ENCODE data around the gene ABHD1. TPM values are rescaled to one million over a fixed set of nuclear protein-coding genes. Genes with fewer than 3 reads are reported as not detected.

The ABHD1 gene
- total and polyA plus RNA-seq, 2 experiments from 2014 or later: 0.38 to 0.55 TPM

DNA sequence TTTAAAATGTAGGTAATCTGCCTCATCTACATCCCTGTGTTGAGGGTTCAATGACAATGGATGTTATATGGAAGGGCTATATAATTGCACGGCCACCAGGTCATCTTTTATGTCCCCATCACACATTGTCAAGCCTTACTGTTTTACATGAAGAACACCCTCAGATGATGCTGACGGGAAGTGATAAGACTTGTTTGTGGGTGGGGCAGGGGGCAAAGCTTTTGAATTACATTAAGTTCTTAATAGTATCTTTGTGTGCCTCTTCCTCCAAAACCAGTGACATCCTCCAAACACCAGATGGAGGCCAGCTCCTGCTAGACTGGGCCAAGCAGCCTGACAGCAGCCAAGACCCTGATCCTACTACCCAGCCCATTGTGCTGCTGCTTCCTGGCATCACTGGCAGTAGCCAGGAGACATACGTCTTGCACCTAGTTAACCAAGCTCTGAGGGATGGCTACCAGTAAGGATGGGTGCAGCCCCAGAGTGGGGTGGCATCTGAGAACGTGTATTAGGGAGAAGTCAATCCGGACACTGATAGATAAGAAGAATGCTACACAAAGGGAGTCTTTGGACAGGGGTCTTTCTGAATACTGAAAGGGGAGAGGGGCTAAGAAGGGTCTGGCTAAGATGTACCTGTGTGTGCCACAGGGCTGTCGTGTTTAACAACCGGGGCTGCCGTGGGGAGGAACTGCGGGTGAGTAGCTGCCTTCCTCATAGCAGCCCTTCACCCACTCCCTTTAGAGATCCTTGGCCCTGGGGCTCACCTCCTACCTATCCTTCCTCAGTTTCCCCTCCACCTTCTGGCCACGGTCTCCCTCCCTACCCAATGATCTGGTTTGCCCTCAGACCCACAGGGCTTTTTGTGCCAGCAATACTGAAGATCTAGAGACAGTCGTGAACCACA lies 5.3 kb downstream of the ABHD1 start (continued):
- TF ChIP-seq JUNB (IDR thresholded peaks at IDR 0.05; ENCODE audit: unreplicated experiment): no peak

- H3F3A ChIP-seq (replicated peaks; ENCODE audit: low read depth): no peaks in the 10 kb centered on the region; the same call in 1 of the 2 replicates
- DNase-seq (ENCODE audit: low spot score): no peak
- peaks cover 11% of the 10 kb centered on the region for H3K79me2 ChIP-seq (replicated peaks; ENCODE audit: insufficient read depth)
- H3K27ac ChIP-seq (ENCODE audit: low read depth): no peak overlapping the region
- H3K9me3 Mint-ChIP-seq: no peaks in the 10 kb centered on the region
- H3K4me3 ChIP-seq: no peak overlapping the region
- H3K4me1 Mint-ChIP-seq: peaks cover 10% of the 10 kb centered on the region; the same call in 2 of the 3 replicates
- H3K27ac Mint-ChIP-seq: no peak overlapping the region
- no peak overlapping the region for H3K4me2 ChIP-seq
- H3K4me3 Mint-ChIP-seq: no peak overlapping the region
- no peaks in the 10 kb centered on the region for H3K36me3 ChIP-seq (ENCODE audit: insufficient read depth)
- no peaks in the 10 kb centered on the region for H3K27me3 ChIP-seq (ENCODE audit: insufficient read depth)
- H4K20me1 ChIP-seq (replicated peaks; ENCODE audit: insufficient read depth): peaks cover 10% of the 10 kb centered on the region
- no peaks in the 10 kb centered on the region for H3K9me2 ChIP-seq (ENCODE audit: insufficient read depth)
- no peak for ATAC-seq
- peaks cover 6% of the 10 kb centered on the region; the same call in 1 of the 2 replicates for H3K4me1 ChIP-seq (ENCODE audit: insufficient read depth)
- no peak overlapping the region for H2AFZ ChIP-seq
- H3K36me3 Mint-ChIP-seq (ENCODE audit: low read depth): peaks cover 26% of the 10 kb centered on the region; the same call in 2 of the 3 replicates
- peaks cover 8% of the 10 kb centered on the region for H3K27me3 Mint-ChIP-seq (ENCODE audit: insufficient read depth, low read depth, poor library complexity)
- no peak for TF ChIP-seq ZNF331 (CRISPR knock-in tag; IDR thresholded peaks at IDR 0.05; ENCODE audit: low read depth)
- TF ChIP-seq EZH2phosphoT487 (IDR thresholded peaks at IDR 0.05; ENCODE audit: unreplicated experiment): no peak
- no peak for TF ChIP-seq ZNF462 (CRISPR knock-in tag; IDR thresholded peaks at IDR 0.05)
- TF ChIP-seq STAT1 (IDR thresholded peaks at IDR 0.05; ENCODE audit: unreplicated experiment): no peak
- TF ChIP-seq POLR2AphosphoS5 (IDR thresholded peaks at IDR 0.05; ENCODE audit: low read depth): no peak
- TF ChIP-seq, protein P1, sequence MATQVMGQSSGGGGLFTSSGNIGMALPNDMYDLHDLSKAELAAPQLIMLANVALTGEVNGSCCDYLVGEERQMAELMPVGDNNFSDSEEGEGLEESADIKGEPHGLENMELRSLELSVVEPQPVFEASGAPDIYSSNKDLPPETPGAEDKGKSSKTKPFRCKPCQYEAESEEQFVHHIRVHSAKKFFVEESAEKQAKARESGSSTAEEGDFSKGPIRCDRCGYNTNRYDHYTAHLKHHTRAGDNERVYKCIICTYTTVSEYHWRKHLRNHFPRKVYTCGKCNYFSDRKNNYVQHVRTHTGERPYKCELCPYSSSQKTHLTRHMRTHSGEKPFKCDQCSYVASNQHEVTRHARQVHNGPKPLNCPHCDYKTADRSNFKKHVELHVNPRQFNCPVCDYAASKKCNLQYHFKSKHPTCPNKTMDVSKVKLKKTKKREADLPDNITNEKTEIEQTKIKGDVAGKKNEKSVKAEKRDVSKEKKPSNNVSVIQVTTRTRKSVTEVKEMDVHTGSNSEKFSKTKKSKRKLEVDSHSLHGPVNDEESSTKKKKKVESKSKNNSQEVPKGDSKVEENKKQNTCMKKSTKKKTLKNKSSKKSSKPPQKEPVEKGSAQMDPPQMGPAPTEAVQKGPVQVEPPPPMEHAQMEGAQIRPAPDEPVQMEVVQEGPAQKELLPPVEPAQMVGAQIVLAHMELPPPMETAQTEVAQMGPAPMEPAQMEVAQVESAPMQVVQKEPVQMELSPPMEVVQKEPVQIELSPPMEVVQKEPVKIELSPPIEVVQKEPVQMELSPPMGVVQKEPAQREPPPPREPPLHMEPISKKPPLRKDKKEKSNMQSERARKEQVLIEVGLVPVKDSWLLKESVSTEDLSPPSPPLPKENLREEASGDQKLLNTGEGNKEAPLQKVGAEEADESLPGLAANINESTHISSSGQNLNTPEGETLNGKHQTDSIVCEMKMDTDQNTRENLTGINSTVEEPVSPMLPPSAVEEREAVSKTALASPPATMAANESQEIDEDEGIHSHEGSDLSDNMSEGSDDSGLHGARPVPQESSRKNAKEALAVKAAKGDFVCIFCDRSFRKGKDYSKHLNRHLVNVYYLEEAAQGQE (IDR thresholded peaks at IDR 0.05; ENCODE audit: unreplicated experiment): no peak
- TF ChIP-seq CREB1 (CRISPR knock-in tag; IDR thresholded peaks at IDR 0.05; ENCODE audit: low read depth): no peak
- no peak for TF ChIP-seq JUNB (IDR thresholded peaks at IDR 0.05; ENCODE audit: unreplicated experiment)
- TF ChIP-seq, protein P2, sequence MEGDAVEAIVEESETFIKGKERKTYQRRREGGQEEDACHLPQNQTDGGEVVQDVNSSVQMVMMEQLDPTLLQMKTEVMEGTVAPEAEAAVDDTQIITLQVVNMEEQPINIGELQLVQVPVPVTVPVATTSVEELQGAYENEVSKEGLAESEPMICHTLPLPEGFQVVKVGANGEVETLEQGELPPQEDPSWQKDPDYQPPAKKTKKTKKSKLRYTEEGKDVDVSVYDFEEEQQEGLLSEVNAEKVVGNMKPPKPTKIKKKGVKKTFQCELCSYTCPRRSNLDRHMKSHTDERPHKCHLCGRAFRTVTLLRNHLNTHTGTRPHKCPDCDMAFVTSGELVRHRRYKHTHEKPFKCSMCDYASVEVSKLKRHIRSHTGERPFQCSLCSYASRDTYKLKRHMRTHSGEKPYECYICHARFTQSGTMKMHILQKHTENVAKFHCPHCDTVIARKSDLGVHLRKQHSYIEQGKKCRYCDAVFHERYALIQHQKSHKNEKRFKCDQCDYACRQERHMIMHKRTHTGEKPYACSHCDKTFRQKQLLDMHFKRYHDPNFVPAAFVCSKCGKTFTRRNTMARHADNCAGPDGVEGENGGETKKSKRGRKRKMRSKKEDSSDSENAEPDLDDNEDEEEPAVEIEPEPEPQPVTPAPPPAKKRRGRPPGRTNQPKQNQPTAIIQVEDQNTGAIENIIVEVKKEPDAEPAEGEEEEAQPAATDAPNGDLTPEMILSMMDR (conservative IDR thresholded peaks at IDR 0.05; ENCODE audit: low read depth in 2 of 2): no peak
- no peak for TF ChIP-seq EZH2 (IDR thresholded peaks at IDR 0.05; ENCODE audit: low read depth, unreplicated experiment)
- TF ChIP-seq, protein P3, sequence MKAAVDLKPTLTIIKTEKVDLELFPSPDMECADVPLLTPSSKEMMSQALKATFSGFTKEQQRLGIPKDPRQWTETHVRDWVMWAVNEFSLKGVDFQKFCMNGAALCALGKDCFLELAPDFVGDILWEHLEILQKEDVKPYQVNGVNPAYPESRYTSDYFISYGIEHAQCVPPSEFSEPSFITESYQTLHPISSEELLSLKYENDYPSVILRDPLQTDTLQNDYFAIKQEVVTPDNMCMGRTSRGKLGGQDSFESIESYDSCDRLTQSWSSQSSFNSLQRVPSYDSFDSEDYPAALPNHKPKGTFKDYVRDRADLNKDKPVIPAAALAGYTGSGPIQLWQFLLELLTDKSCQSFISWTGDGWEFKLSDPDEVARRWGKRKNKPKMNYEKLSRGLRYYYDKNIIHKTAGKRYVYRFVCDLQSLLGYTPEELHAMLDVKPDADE (IDR thresholded peaks at IDR 0.05): no peak
These were observed 6.8 kb downstream of the ABHD1 start for GRCh38 chr2:27130396-27130795.

All from GM23338 (cell line).